GM21515 (cell line): ENCODE data around the gene AKAIN1.

Experiments
- ATAC-seq: cut with Tn5 transposase; IDR thresholded peaks from one replicate; pipeline ENCODE4 v1.9.1; 2021; ENCODE audit not compliant: unreplicated experiment

AKAIN1 gene, protein sequence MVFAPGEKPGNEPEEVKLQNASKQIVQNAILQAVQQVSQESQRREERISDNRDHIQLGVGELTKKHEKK

DNA sequence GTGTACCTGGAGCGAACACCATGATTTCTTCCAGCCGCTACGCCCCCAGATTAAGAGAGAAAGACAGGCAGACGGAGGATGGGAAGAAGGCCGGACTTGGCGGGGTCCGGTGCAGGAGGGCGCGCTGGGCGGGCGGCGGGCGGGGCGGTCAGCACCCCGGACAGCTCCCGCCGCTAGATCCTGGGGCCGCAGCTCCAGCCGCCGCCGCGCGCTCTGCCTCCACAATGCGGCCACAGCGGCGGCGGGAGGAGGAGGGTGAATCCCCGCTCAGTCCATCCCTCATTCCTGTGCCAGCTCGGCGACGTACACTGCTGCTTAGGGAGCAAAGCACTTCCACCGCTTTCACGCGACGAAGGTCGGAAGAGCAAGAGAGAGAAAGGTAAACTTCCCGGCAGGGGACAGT, at the start of gene AKAIN1:
Gene AKAIN1, minus strand, starts transcription at position 226 of the 403 bp plus-strand sequence. Its CDS starts 204 bp downstream, at position 22.
- no peak for ATAC-seq

DNA sequence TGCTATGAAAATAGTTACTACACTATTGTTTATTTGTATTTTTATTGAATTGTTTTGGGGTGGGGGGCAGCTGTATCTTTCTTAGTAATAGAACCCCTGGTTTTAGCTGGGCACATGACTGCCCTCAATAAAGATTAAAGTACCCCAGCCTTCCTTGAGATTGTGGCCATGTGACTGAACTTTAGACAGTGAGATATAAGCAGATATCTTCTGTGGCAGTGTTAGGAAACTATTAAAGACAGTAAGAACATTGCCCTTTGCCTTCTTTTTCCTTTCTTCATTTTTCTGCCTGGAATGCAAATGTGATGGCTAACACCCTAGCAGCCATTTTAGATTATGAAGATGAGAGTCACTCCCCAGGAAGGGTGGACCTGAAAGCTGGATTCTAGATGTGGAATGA, 47.9 kb upstream of the AKAIN1 start:
- no peak for ATAC-seq

DNA sequence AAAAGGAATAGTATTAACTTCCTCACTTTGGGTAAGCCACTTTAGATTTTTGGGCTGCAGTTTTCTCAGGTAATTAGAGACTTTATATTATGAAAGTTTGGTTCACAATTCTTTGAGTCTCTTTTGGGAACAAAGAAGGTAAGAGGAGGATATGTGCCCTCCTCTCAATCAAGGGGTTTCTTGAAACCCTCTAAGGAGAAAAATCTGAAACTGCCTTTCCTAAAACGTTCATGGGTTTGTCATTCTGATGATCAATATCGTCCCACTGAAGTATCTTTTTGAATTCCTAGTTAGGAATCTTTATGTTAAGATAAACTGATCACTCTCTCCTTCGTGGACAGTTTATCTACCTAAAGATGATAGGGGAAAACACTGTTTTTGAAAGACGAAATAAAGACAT, 42.4 kb upstream of the AKAIN1 start:
- ATAC-seq, result no peak

DNA sequence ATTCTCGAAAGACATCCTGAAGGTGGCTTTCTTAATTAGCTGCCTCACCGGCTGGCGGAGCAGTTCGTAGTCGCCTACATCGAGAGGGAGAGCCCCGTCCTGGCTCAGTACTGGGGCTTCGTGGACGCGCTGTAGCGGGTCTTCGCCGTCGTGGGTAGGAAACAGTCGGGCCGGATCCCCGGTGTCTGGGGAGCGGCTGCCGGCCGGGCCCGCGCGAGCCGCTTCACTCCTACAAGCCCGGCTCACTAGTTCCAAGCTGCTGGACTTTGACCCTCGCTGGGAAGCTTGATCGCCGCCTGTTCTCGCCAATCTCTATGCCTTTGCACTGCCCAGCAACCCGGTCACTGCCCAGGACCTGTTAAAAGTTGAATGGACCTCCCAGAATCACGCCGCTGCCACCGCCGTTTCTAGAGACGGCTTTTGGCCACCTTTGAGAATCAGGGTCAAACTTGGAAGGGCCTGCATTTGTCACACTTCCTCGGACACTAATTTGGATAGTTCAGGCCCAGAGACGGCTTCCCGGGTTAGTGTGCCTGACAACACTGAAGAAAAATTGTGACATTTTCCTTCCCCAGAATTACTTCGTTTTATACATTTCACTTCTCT, 41.4 kb upstream of the AKAIN1 start:
- ATAC-seq, result peak; percentile 44

DNA sequence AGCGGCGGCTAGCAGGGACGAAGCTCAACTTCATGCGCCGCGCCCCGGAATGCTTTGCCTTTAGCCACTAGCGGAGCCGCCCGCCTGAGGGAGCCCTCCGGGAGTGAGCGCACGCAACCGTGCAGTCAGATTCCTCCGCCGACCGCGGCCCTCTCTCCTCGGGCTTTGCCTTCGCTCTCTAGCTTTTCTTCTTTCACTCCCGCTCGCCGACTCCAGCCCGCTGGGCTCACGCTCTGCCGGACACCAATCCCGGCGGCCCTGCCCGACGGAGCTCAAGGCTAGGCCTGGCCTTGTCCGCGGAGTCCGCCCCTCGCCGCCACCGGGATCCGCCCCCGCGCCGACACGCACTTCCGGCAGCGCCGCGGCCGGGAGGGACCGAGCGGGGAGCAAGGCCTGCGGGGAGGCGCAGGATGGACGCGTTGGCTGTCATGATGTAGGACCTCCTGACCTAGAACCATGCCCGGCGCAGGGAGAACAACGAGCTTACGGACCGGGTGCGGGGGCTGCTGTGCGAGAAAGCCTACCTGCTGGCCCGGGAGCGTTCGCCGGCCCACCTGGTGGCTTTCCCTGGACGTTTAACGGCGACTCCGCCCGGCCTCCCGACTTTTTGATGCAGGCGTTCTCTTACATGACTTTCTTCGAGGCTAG, 40.8 kb upstream of the AKAIN1 start:
- peak; percentile 93 for ATAC-seq

DNA sequence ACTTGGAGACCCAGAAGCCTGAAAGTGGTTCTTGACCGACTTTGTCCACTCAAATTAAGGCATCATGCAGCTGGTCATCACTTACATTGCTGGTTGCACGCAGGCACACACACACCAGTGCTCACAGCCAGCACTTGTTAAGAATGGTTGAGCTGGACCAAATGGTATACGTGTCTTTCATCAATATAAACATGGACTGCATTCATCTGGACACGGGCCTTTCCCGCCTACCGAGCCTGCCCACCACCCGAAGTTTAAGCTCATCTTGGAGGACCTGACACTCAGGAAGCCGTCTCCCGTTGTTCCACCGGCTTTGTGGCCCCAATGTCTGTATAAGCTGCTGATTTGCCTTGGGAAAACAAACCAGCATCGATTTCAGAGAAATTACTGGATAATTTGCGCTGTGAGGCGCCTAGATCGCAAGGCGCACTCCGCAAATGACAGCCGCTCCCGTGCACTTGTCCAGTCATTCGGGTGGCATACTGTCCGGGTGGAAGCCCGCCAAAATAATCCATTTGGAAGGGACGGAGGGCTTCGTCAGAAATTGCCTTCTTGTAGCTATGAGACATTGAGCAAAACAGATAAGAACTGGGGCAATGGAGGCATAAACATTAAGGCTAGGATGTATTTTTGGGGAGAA, 40.1 kb upstream of the AKAIN1 start:
- peak; percentile 39 for ATAC-seq

DNA sequence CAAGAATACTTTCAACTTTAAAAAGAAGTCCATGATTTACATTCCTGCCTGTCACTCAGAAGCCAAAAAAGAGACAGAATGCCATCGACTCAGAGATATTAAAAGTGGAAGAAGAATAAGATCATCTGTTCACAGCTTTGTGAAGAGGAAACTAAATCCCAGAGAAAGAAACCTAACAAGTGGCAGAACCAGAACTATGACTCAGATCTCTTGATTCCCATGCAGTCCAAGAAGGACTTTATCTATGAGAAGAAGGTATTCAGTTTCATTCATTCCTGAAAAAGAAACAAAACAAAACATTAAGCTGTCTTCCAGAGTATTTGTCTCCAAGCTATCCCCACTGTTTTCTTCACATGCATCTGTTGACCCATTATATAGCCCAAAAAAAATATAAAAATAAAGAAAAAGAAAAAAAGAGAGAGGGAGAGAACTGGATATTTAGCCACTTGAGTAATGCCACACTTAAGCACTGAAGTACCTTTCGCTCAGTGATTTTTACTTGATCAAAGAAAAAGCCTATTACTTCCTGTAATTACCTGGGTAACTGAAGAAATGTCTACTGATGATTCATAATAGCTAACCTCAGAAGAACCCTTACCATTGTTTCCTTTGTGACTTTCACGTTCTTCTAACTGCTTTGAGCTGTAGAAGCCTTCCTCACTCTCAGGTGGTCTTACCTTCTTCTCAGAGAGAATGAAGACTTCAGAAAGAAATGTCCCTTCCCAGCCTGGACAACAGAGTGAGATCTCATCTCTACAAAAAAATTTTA, 17.7 kb upstream of the AKAIN1 start:
- ATAC-seq, result no peak

DNA sequence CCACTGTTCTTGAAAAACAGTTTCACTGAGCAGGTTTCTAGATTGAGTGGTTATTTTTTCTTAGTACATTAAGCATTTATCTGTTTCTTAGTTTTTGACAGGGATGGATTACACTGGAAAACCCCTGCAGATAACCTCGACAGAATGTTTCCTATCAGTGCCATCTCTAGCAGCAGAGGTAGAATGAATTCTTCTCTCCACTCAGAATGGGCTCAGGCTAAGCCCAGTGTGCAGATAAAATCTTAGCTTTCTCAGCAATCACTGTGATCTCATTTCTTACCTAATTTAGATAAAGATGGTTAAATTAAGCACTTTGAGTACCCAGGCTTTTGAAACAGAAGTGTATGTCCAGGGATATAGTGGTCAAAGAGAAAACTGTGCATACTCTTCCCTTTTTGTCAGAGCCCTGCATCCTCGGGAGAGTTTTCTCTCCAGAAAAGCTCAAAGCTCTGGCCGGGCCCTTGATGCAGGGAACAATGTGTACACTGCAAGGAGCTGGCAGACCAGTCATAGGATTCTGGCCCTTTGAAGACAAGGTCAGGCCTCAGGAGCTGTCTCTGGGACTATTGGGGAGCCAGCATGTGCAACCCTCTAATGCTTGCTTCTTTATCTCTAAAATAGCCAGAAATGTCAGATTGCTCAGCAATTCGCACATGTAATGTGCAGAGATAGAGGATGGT, 10.6 kb upstream of the AKAIN1 start:
- no peak for ATAC-seq

DNA sequence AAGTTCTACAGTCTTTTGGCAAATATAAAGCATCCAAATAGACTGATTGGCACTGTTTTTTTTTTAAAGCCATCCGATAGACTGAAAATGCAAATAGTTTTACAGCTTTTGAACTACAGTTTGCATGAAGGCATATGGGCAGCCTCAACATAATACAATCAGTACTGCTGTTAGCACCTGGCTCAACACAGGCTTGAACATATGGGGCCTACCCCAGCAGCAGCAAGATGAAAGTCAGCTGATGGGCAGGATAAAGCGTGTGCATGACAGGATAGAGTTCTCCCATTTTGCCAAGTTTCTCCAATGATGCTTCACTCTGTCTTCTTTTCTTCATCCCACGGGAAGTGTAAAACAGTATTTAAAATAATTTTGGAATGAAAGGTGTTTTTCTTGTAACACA, 1.3 kb upstream of the AKAIN1 start:
- ATAC-seq, result no peak

DNA sequence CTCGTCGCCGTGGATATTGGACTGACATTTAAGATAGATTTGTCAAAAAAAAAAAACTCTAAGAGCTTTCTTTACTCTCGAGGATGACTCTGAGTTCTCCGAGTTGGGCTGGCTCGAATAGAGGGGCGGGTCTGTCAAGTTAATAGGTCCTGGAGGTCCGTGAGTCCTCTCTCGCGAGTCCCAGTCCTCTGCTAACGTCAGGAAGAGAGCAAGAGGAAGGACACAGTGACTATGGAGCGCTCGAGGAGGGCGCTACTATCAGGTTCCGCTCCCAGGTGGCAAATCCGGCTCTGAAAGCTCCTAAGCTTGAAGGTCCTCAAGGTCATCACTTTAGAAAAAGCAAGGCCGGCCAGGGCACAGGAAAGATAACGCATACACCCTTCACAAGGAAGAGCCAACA, 404 bp upstream of the AKAIN1 start:
- ATAC-seq, result no peak

DNA sequence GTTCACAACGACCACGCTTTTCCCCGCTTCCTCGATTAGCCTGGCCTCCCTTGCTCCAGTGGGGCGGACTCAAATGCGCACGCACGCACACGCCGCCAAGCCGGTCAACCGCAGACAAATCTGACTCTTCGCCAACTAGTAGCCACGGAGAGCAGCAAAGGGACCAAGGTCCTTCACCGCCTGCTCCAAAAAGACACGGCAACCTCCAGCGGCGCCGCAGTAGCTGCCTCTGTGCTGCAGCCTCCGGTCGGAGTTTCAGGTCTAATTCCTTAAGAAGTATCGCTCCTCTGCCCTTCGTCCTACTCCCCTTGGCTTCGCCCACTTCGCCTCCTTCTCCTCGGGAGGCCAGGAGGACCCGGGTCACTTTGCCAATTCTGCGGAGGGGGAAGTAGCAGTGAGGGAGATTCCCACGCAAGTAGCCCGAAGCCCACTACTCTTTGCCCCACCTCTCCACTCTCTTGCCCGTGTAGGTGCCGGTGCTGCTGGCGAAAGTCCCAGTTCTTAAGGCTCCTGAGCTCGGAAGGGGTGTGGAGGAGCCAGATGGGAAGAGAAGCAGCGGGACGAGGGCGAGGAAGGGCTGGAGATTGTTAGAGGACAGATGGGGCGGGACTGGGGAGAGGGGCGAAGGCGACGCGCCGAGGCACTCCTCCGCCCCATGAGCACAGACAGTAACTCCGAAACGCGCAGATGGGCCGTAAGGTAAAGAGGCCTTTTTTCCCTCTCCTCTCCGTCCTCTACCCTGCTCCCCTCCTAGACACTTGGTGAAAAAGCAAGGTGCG, 615 bp downstream of the AKAIN1 start:
- ATAC-seq, result no peak

DNA sequence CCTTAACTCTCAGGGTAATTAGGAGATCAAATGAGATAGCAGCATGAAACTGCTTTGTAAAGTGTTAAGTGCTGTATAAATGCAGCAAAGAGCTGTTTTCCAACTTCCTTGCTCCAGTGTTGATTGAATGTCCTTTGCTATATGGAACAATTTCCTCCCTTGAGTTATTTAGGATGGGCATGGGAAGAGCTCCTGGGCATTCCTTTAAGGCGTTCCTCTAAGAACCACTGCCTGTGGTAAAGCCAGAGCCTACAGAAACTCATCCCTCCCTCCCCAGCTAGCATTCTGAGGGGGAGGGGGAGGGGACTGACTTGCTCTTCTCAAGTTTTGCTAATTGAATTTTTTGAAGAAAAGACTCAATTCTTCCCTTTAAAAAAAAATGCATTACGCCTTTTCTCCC, 1.4 kb downstream of the AKAIN1 start:
- no peak for ATAC-seq

DNA sequence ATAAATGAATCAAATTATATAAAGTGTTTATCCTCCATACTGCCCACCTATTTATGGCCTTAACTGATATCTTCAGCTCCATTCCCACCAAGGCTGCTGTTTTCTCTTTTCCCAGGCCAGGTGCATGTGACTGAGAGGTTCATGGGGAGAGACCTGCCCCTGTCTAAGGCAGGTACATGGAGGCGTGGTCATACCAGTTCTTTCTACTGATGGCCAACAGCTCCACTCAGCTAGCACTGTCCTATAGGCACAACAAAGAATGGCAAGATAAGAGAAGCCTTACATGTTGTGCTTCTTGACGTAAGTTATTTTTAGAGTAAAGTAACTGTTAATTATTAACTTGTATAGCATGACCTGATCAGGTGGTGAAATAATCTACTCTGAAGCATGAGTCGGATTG, 16.8 kb downstream of the AKAIN1 start:
- ATAC-seq, result no peak

DNA sequence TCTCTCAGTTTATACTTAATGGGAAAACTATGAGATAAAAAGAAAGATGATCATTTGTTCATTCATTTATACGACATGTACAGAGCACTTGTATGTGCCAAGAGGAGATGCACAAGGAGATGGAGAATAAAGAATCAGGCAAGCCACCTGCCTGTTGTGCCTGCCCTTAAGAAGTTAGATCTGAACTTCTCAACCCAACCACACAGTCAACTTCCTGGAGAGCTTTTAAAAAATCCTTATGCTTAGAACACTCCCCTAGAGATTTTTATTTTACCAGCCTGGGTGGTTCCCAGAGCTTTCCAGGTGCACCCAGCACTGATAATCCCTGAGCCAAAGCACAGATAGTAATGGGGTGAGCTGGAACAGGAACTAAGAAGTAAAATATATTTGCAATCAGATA, 18.5 kb downstream of the AKAIN1 start:
- ATAC-seq, result no peak

DNA sequence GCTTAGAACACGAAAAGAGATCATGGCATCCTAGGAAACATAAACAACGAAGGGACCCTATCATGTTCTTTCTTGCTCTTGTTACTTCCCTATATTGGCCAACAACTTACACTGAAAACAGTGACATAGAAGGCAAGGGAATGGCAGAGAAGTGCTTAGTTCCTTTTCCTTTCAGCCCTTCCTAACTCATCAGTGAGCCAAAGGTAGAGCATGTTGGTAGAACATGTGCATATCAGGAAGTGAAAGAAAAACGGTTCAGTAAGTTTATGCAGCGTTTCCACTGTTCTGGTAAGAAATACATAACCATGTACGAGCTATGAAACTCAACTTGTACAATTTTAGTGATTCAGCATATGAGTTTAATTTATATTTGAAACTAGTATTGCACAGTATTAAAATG, 21.7 kb downstream of the AKAIN1 start:
- ATAC-seq, result peak; percentile 86

DNA sequence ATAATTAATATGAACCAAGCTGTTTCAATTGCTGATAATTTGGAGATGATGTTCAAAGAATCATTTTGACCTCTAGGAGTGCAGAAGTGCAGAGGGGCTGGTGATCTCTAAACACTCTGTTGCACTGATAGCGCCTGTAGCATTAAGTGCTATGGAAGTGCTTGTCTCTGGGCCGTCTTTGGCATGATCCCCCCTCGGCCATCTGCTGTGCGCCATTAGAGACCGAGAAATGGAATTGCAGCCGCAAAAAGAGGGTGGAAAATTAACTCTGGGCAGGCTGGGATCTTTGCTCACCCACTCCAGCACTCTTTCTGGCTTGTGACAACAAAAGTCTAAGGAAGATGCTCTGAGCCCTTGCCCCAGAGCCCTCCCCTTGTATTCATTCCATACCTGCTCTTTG, 23.4 kb downstream of the AKAIN1 start:
- ATAC-seq, result no peak

DNA sequence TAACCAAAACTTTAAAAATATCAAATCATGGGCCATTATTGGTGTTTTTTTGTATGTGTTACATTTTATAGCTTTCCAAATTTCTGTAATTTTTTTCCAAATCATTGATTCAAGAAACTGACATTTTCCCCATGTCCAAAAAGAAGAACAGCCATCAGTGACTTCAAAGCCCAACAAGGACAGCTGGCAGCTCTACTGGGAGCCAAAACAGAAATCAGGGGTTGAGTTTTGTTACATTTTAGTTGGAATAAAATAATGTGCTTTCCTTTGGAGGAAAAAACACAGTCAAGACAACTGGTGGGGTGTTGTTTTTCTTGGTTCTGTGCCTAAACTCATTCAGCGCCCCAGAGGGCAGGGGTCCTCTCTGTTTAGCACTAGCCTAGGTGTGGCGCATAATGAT, 23.8 kb downstream of the AKAIN1 start:
- ATAC-seq, result no peak

DNA sequence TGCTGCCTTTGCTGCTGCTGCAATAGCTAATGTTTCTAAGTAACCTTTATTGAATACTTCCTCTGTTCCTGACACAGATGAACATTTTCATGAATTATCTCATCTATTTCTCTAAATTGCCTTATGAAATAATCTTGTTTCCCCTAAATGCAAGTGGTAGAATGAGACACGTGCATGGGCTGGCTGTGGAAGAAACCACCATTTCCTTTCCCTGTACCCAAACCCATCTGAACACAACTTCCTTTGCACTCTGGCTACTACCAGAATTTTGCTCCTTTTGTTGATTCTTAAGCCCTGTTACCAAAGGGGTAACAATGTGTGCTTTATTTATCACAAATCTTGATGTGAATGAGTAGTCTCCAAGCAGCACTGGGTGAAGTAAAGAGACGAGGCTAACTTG, 29.2 kb downstream of the AKAIN1 start:
- ATAC-seq, result no peak

DNA sequence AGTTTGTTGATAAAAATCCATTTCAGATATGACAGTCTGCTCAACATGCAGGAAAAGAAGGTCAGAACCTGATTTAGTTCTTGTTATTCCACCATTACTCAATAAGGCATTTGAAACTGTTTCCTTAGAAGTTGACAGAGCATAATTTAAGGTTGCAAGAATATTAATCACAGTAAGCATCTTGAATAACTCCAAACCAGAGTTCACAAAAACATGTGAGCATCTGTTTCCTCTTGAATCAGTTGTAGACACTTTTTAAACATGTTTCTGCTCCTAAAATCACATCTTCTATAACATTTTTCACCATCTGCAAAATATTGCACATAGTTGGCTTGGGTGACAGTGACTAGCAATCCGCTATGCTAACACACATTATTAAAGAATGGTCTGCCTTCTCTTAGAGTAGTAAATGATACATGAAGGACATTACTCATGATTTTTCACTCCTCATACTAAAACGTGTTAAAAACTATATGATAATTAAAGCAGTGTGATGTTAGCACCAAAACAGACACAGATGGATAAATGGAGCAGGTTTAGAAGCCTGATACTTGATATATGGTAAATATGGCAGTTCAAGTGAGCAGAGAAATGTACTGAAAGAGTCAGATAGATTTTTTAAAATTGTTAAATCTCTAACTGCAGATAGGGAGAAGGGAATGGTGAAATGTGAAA, 30.3 kb downstream of the AKAIN1 start:
- ATAC-seq, result no peak

DNA sequence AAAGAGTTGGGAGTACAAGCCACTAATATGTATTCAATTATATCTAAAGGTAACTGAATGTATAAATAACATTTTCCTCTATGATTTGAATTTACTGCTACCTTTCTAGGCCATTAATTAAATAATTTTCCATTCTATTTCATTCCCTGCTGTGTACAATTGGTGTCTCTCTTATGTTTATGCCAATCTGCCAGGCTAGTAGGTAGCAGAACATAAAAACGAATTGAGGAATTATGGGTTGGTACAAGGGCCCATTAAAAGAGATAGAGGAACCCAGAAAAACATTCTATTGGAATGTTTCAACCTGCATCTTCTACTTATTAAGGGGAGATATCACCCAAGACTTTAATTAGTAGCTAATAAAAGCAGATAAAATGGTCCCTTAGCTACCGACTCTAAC, 32.2 kb downstream of the AKAIN1 start:
- ATAC-seq, result no peak
